GM12878 (cell line): ENCODE data around the gene LTBP3. TPM values are rescaled to one million over a fixed set of nuclear protein-coding genes. Genes with fewer than 3 reads are reported as not detected.
A peak's percentile ranks its signal among the peaks of the same experiment; 100 is the strongest.

Source experiments
- ATAC-seq: fragments of 200-7000 bp; cut with Tn5 transposase; 3 replicates; pipeline ENCODE4 v1.9.1; 2020; ENCODE audit warnings: mild to moderate bottlenecking, moderate library complexity
- BruUV-seq: library from RNA; stranded (reverse); fragments of 400-500 nt; replicated peaks from 2 replicates; lab custom pipeline; 2021; lab: Mats Ljungman, UMichigan
- CTCF ChIA-PET: fragments of 300-600 bp; sonication (Branson Sonifier 250); formaldehyde crosslinking; extraction: SDS; loops from one replicate; lab custom pipeline; 2021; ENCODE audit warnings: inconsistent platforms; lab: Yijun Ruan, JAX
- POLR2A ChIA-PET: fragments of 350-600 bp; formaldehyde crosslinking; extraction: SDS; loops from one replicate; lab custom pipeline; 2021; ENCODE audit warnings: inconsistent platforms; lab: Charles Lee
- RAD21 ChIA-PET: fragments of 300-600 bp; sonication (Branson Sonifier 250); formaldehyde crosslinking; loops from one replicate; lab custom pipeline; 2023; ENCODE audit warnings: antibody characterized with exemption; ENCODE audit not compliant: unreplicated experiment; lab: Charles Lee
- SMC1A ChIA-PET: fragments of 300-600 bp; sonication (Branson Sonifier 250); formaldehyde crosslinking; loops from one replicate; lab custom pipeline; 2023; ENCODE audit not compliant: unreplicated experiment, uncharacterized antibody; lab: Charles Lee
- DNase-seq: peaks from one replicate; pipeline ENCODE4 v3.0.0-alpha.2; 2011; ENCODE audit warnings: low read depth, low spot score
- FAIRE-seq: peaks from 3 replicates; lab custom pipeline; 2011; peaks lifted over from hg19 to GRCh38; lab: Jason Lieb, UNC
- H2AFZ ChIP-seq: 2 replicates; pipeline ENCODE4 v1.6.0; 2011; ENCODE audit warnings: low read depth, low read length, control low read depth; ENCODE audit not compliant: control insufficient read depth
- H3K27ac ChIP-seq: 2 replicates; pipeline ENCODE4 v1.5.1; 2011; ENCODE audit warnings: control low read depth; ENCODE audit not compliant: control insufficient read depth, insufficient read depth
- H3K27me3 ChIP-seq, 2 experiments: replicated peaks in 1 of 2; 2 replicates each; pipeline versions ENCODE4 v1.6.0 to v1.6.1; 2011; ENCODE audit warnings: low read length in 1 of 2; ENCODE audit not compliant: control insufficient read depth in 2 of 2, insufficient read depth in 2 of 2
- H3K36me3 ChIP-seq, 2 experiments: 2 replicates each; pipeline ENCODE4 v1.5.1; 2011; ENCODE audit warnings: low read length in 1 of 2; ENCODE audit not compliant: control insufficient read depth in 2 of 2, insufficient read depth in 2 of 2
- H3K4me1 ChIP-seq: 2 replicates; pipeline ENCODE4 v1.6.1; 2011; ENCODE audit warnings: mild to moderate bottlenecking, low read length, moderate library complexity, mixed read lengths; ENCODE audit not compliant: control insufficient read depth, insufficient read depth
- H3K4me2 ChIP-seq: 2 replicates; pipeline ENCODE4 v1.6.0; 2011; ENCODE audit warnings: control low read depth; ENCODE audit not compliant: control insufficient read depth, insufficient read depth
- H3K4me3 ChIP-seq: fragments of 200-600 bp; sonication (generic); 2 replicates; pipeline ENCODE4 v1.5.1; 2016
- H3K79me2 ChIP-seq: 2 replicates; pipeline ENCODE4 v1.6.0; 2011; ENCODE audit warnings: low read length; ENCODE audit not compliant: control insufficient read depth, insufficient read depth
- H3K9ac ChIP-seq: 2 replicates; pipeline ENCODE4 v1.8.0; 2011; ENCODE audit warnings: low read length, control low read depth, mixed read lengths; ENCODE audit not compliant: control insufficient read depth, insufficient read depth
- H3K9me3 ChIP-seq: replicated peaks from 3 replicates; pipeline ENCODE4 v1.5.1; 2011; ENCODE audit warnings: mild to moderate bottlenecking, low read length; ENCODE audit not compliant: control insufficient read depth, insufficient read depth
- H4K20me1 ChIP-seq: 2 replicates; pipeline ENCODE4 v1.6.0; 2011; ENCODE audit not compliant: control insufficient read depth, insufficient read depth
- ATF7 ChIP-seq: fragments of 450-650 bp; IDR thresholded peaks from 2 replicates; pipeline ENCODE4 v1.6.1; 2016; ENCODE audit warnings: low read depth, mild to moderate bottlenecking
- CHD1 ChIP-seq: IDR thresholded peaks from 2 replicates; pipeline ENCODE4 v1.6.1; 2012; ENCODE audit warnings: low read depth, low read length, improper control_type of control experiment
- ESRRA ChIP-seq: IDR thresholded peaks from 2 replicates; pipeline ENCODE4 v1.6.1; 2012; ENCODE audit warnings: mild to moderate bottlenecking, low read length, improper control_type of control experiment
- FOS ChIP-seq: IDR thresholded peaks from 3 replicates; pipeline ENCODE4 v1.6.1; 2011; ENCODE audit warnings: borderline replicate concordance; ENCODE audit not compliant: insufficient read length; ENCODE audit errors: extremely low read depth
- IKZF1 ChIP-seq: fragments of 450-650 bp; conservative IDR thresholded peaks from 2 replicates; pipeline ENCODE4 v1.6.1; 2017; ENCODE audit warnings: antibody characterized with exemption, mild to moderate bottlenecking
- IRF3 ChIP-seq: fragments of 450-650 bp; IDR thresholded peaks from 2 replicates; pipeline ENCODE4 v1.6.1; 2014; ENCODE audit warnings: mild to moderate bottlenecking
- MAX ChIP-seq: IDR thresholded peaks from 2 replicates; pipeline ENCODE4 v1.6.1; 2012; ENCODE audit warnings: low read depth, low read length, improper control_type of control experiment
- POLR2A ChIP-seq: IDR thresholded peaks from 2 replicates; pipeline ENCODE4 v1.6.1; 2011; ENCODE audit warnings: low read depth, mild to moderate bottlenecking, low read length
- RBBP5 ChIP-seq: fragments of 200-600 bp; sonication (generic); conservative IDR thresholded peaks from 2 replicates; pipeline ENCODE4 v1.6.1; 2016
- SIN3A ChIP-seq: IDR thresholded peaks from 2 replicates; pipeline ENCODE4 v1.6.1; 2012; ENCODE audit warnings: low read depth, low read length, improper control_type of control experiment
- SREBF2 ChIP-seq: IDR thresholded peaks from 2 replicates; pipeline ENCODE4 v1.6.1; 2012; ENCODE audit warnings: mild to moderate bottlenecking, low read length
- YY1 ChIP-seq: IDR thresholded peaks from 2 replicates; pipeline ENCODE4 v1.6.1; 2011; ENCODE audit warnings: low read depth, mild to moderate bottlenecking, low read length
- ZNF592 ChIP-seq: fragments of 450-650 bp; IDR thresholded peaks from 2 replicates; pipeline ENCODE4 v1.6.1; 2017; ENCODE audit warnings: mild to moderate bottlenecking, moderate library complexity
- WGBS: methylation state at CpG from one replicate; pipeline ENCODE4 v1.1.6; 2016; ENCODE audit warnings: low lambda C conversion rate; ENCODE audit not compliant: insufficient replicate concordance, insufficient coverage; ENCODE audit errors: missing lambda C conversion rate; 5-methylcytosine and 5-hydroxymethylcytosine counted together
- in situ Hi-C: fragments of 300-500 bp; cut with MboI; formaldehyde crosslinking; loops from 9 replicates; pipeline ENCODE4 v1.14.3; 2018; ENCODE audit warnings: mixed read lengths
- intact Hi-C: fragments of 100-400 bp; cut with micrococcal nuclease; formaldehyde crosslinking; loops from one replicate; pipeline ENCODE4 v1.14.2; 2022; ENCODE audit not compliant: unreplicated experiment
- polyA plus RNA-seq, 11 experiments: library from polyadenylated mRNA; depleted of rRNA in 4 of 11; unstranded in 6 of 11; stranded (reverse) in 5 of 11; fragments of >200 nt; fragmentation: Nextera tagmentation in 4 of 11; fragmentation: Illumina TruSeq in 1 of 11; extraction: Ambion mirVana in 4 of 11; extraction: Trizol in 1 of 11; gene quantifications; 1 replicate in 1 of 11; 2 replicates in 10 of 11; pipeline versions ENCODE4 v1.2.1 to v1.2.3, GENCODE V29; 2011 to 2016; ENCODE audit warnings: inconsistent platforms in 2 of 11, missing spikeins in 2 of 11, low read depth in 1 of 11
- total RNA-seq, 4 experiments: library from RNA; depleted of rRNA in 3 of 4; stranded (reverse); fragments of >200 nt in 3 of 4; fragmentation: Illumina TruSeq in 1 of 4; extraction: Trizol in 1 of 4; gene quantifications; 2 replicates each; pipeline versions ENCODE4 v1.2.1 to v1.2.3, GENCODE V29; 2013 to 2021

LTBP3 gene
- total and polyA plus RNA-seq, 10 of the 15 experiments (the other 5 are each of a cell fraction or from before 2014, with no cell fraction given): 2.2 to 12.2 (median 6.2) TPM; not detected in 2

GRCh38 chr11:65493367-65494176 is 64.6 kb downstream of the LTBP3 start (continued):
- no peak for TF ChIP-seq ZNF592

- Histone ChIP-seq H3K27me3 (no peaks in the 10 kb centered on the region), H3K9ac (peak overlapping the region; percentile 81), H3K79me2 (peaks cover 57% of the 10 kb centered on the region), H3K27ac (peak overlapping the region; percentile 100), H3K4me3 (peak overlapping the region; percentile 61), H3K4me1 (peaks cover 82% of the 10 kb centered on the region), H2AFZ (peak overlapping the region; percentile 59), H3K9me3 (no peaks in the 10 kb centered on the region), H4K20me1 (no peaks in the 10 kb centered on the region), H3K4me2 (peak overlapping the region; percentile 77), H3K36me3 (no peaks in the 10 kb centered on the region)
- in situ Hi-C loops (no loop called here), intact Hi-C loops (no loop called here)
- POLR2A ChIA-PET: interaction anchor here (0.9 to 16.2 kb wide), 14 partner anchors 3 to 108 kb away, joined by 3 to 429 read pairs (median 10); partner anchors contain the start of genes MALAT1 and NEAT1
- CTCF ChIA-PET: interaction anchor here (1.5 to 27.9 kb wide), 6 partner anchors 14 to 77 kb away, joined by 4 to 728 read pairs (median 8); partner anchors contain the start of gene NEAT1
- peak; percentile 54 for FAIRE-seq
- peak; percentile 50 for ATAC-seq
- BruUV-seq: TSS peak; percentile 45
- SMC1A ChIA-PET: interaction anchor here (0.8 to 15.8 kb wide), 13 partner anchors 7 to 141 kb away, joined by 3 to 146 read pairs (median 5); partner anchors contain the start of gene NEAT1
- peak; percentile 68 for DNase-seq
- RAD21 ChIA-PET: interaction anchor here (0.7 to 14.2 kb wide), 14 partner anchors 10 to 131 kb away, joined by 3 to 282 read pairs (median 5); partner anchors contain the start of genes NEAT1 and ZNRD2
- 0% methylated on average over 6 of the region's 6 CpGs for WGBS
- TF ChIP-seq CHD1 (no peak), MAX (no peak), ATF7 (peak; percentile 30; the same call in 1 of the 2 replicates), ESRRA (no peak), YY1 (peak; percentile 78), IKZF1 (peak; percentile 97), SIN3A (no peak), RBBP5 (no peak), IRF3 (no peak), POLR2A (peak; percentile 66), SREBF2 (no peak), FOS (no peak)
Observed at GRCh38 chr11:65492637-65493366, 65.4 kb downstream of the LTBP3 start.
